T-cell (primary cell): ENCODE results near the gene RBM12. TPM values are rescaled to one million over a fixed set of nuclear protein-coding genes. Genes with fewer than 3 reads are reported as not detected.

Source experiments
- ATAC-seq, 4 experiments: fragments of 200-7000 bp in 3 of 4; fragments of 150-1000 bp in 1 of 4; cut with Tn5 transposase; replicated peaks in 1 of 4; 1 replicate in 3 of 4; 2 replicates in 1 of 4; pipeline ENCODE4 v1.10.0; 2021; ENCODE audit warnings: moderate library complexity in 3 of 4, mild to moderate bottlenecking in 2 of 4, moderate number of reproducible peaks in 1 of 4
- CTCF ChIA-PET, 2 donors: fragments of 300-600 bp; sonication (Branson Sonifier 250); formaldehyde crosslinking; loops; one replicate each; lab custom pipeline; 2022; ENCODE audit warnings: antibody characterized with exemption in 2 of 2; lab: Charles Lee
- POLR2A ChIA-PET, 2 donors: fragments of 300-600 bp; sonication (Branson Sonifier 250); formaldehyde crosslinking; loops; one replicate each; lab custom pipeline; 2022; ENCODE audit warnings: antibody characterized with exemption in 2 of 2; lab: Charles Lee
- DNase-seq, 35 experiments: peaks; one replicate each; pipeline versions ENCODE4 v3.0.0 to v3.0.0-alpha.2; 2013 to 2023
- H3K27ac ChIP-seq: one replicate; pipeline ENCODE4 v1.5.1; 2013; ENCODE audit warnings: low read length
- H3K27me3 ChIP-seq, 2 experiments: replicated peaks in 1 of 2; 1 replicate in 1 of 2; 2 replicates in 1 of 2; pipeline versions ENCODE4 v1.6.1 to v1.7.0; 2013; ENCODE audit warnings: low read length in 1 of 2, mixed read lengths in 1 of 2; ENCODE audit not compliant: control insufficient read depth in 2 of 2, insufficient read depth in 2 of 2; ENCODE audit errors: extremely low read depth in 1 of 2
- H3K36me3 ChIP-seq, 2 donors: 1 replicate in 1 of 2; 2 replicates in 1 of 2; pipeline versions ENCODE4 v1.6.1 to v1.7.0; 2013; ENCODE audit warnings: low read length in 1 of 2; ENCODE audit not compliant: control insufficient read depth in 2 of 2, insufficient read depth in 1 of 2; ENCODE audit errors: extremely low read depth in 1 of 2
- H3K4me1 ChIP-seq, 2 experiments: 1 replicate in 1 of 2; 2 replicates in 1 of 2; pipeline versions ENCODE4 v1.6.1 to v1.7.0; 2013; ENCODE audit warnings: low read length in 2 of 2, mixed read lengths in 1 of 2; ENCODE audit not compliant: insufficient read depth in 2 of 2, control insufficient read depth in 1 of 2; ENCODE audit errors: extremely low read depth in 1 of 2
- H3K4me3 ChIP-seq, 2 donors: 1 replicate in 1 of 2; 2 replicates in 1 of 2; pipeline versions ENCODE4 v1.5.1 to v1.7.0; 2013; ENCODE audit warnings: mild to moderate bottlenecking in 2 of 2, low read length in 1 of 2, moderate library complexity in 1 of 2; ENCODE audit not compliant: control insufficient read depth in 1 of 2; ENCODE audit errors: extremely low read depth in 1 of 2
- H3K9me3 ChIP-seq: 2 replicates; pipeline ENCODE4 v1.7.0; 2013
- H3K27ac Mint-ChIP-seq, 2 donors: one replicate each; pipeline ENCODE4 v1.8.0; 2020 to 2021; ENCODE audit warnings: mild to moderate bottlenecking in 2 of 2, mixed read lengths in 2 of 2
- H3K27me3 Mint-ChIP-seq, 2 donors: one replicate each; pipeline ENCODE4 v1.8.0; 2021 to 2022; ENCODE audit warnings: mixed read lengths in 2 of 2
- H3K36me3 Mint-ChIP-seq: one replicate; pipeline ENCODE4 v1.8.0; 2021; ENCODE audit warnings: mixed read lengths
- H3K4me1 Mint-ChIP-seq, 3 donors: one replicate each; pipeline ENCODE4 v1.8.0; 2020 to 2022; ENCODE audit warnings: mixed read lengths in 3 of 3, mild to moderate bottlenecking in 1 of 3
- H3K4me3 Mint-ChIP-seq, 3 donors: one replicate each; pipeline ENCODE4 v1.8.0; 2020 to 2022; ENCODE audit warnings: mild to moderate bottlenecking in 3 of 3, mixed read lengths in 3 of 3, moderate library complexity in 3 of 3
- H3K9me3 Mint-ChIP-seq, 3 donors: one replicate each; pipeline ENCODE4 v1.8.0; 2020 to 2022; ENCODE audit warnings: mixed read lengths in 3 of 3
- WGBS: methylation state at CpG from one replicate; pipeline ENCODE4 v1.1.5; 2013; ENCODE audit warnings: missing lambda C conversion rate; ENCODE audit not compliant: insufficient coverage; 5-methylcytosine and 5-hydroxymethylcytosine counted together
- total RNA-seq, 35 experiments: library from RNA in 6 of 35; stranded (reverse) in 6 of 35; fragments of 120-200 nt in 1 of 35; gene quantifications; one replicate each; pipeline versions ENCODE4 v1.2.1 to v1.2.4 and lab custom pipeline; 2013 to 2026

The RBM12 gene
- total RNA-seq, 5 donors from 2014 or later (not counting 1 experiment from before 2014, with no cell fraction given): 89.5 to 113 (median 109) TPM

DNA sequence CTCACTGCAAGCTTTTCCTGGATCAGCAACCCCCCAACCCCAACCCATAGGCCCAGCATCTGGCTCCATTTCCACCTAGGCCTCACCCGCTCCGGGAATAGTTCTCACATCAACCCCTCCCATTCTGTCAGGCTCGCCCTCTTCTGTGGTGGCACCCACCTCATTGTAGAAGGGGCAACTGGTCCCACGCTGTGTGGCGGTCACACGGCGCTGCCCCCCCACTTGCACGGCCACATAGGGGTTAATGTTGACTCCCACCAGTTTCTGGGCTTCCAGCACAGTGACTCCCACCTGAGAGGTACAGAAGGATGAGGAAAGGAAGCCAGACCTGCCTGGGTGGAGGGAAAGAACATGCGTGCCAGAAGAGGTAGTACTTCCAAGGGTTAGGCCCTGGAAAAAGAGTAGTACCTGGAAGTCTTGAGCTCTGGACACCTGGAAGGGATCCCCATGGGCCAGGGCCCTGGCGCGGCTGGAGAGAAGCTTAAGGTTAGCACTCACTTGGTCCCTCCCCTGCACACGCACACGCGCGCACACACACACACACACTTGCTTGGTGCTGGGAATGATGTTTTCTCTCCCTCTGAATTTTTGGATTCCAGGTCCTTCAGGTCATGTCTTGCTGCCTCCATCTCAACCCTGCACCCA, 61.7 kb downstream of the RBM12 start:
- Histone ChIP-seq H3K27me3 (peaks cover 4 to 53% of the 10 kb centered on the region in 2 experiments), H3K36me3 (no peaks in the 10 kb centered on the region), H3K4me1 (peaks cover 0 to 19% of the 10 kb centered on the region in 2 experiments), H3K27ac (no peak overlapping the region), H3K4me3 (no peak overlapping the region), H3K9me3 (no peaks in the 10 kb centered on the region)
- no peak overlapping the region for H3K27ac Mint-ChIP-seq
- no peaks in the 10 kb centered on the region for H3K9me3 Mint-ChIP-seq
- no peak for ATAC-seq
- peak overlapping the region in 2 of 3 donors; percentile 25 to 81 for H3K4me3 Mint-ChIP-seq
- no peak for DNase-seq
- ChIA-PET CTCF (no interaction called here), POLR2A (no interaction called here)
- peaks cover 0 to 11% of the 10 kb centered on the region in 2 donors for H3K27me3 Mint-ChIP-seq
- WGBS: 87% methylated on average over 6 of the region's 15 CpGs
- no peaks in the 10 kb centered on the region for H3K36me3 Mint-ChIP-seq
- peaks cover 0 to 14% (median 7%) of the 10 kb centered on the region in 3 donors for H3K4me1 Mint-ChIP-seq

DNA sequence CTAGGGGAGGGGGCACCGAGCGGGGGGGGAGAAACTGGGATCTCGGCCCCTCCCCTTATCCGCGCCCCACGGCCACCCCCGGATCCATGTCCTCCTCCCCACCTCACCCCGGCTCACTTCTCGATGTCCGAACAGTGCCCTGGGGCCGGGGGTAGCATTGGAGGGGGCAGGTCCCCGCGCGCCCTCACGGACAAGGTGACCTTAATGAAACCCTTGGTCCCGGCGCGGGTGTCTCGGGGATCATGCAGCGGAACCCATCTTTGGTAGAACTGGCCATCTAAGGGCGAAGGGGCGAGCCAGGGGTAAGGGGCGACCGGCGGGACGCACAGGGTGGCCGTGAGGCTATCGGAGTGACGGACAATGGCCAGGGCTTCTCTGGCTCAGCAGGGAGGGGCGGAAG, 62.7 kb downstream of the RBM12 start:
- ATAC-seq (no peak), DNase-seq (no peak)
- 50% methylated on average over 20 of the region's 30 CpGs for WGBS
- Histone ChIP-seq H3K36me3 (no peaks in the 10 kb centered on the region), H3K27ac (no peak overlapping the region), H3K4me3 (peak overlapping the region; percentile 52 to 69), H3K9me3 (no peaks in the 10 kb centered on the region), H3K27me3 (peaks cover 4 to 53% of the 10 kb centered on the region in 2 experiments), H3K4me1 (peaks cover 0 to 19% of the 10 kb centered on the region in 2 experiments)
- ChIA-PET CTCF (interaction anchor here in 1 of 2 donors (1.0 to 1.9 kb wide), 6 partner anchors 15 to 283 kb away, joined by 3 to 17 read pairs (median 4); partner anchors contain the start of genes ERGIC3, ROMO1 and SPAG4), POLR2A (interaction anchor here in 1 of 2 donors (0.6 kb wide), 1 partner anchor 14 kb away, joined by 3 read pairs; the partner anchor contains the start of gene SPAG4)
- Mint-ChIP-seq H3K27ac (no peak overlapping the region), H3K4me1 (peaks cover 0 to 14% (median 7%) of the 10 kb centered on the region in 3 donors), H3K27me3 (peaks cover 0 to 11% of the 10 kb centered on the region in 2 donors), H3K4me3 (peak overlapping the region in 2 of 3 donors; percentile 34 to 81), H3K36me3 (no peaks in the 10 kb centered on the region), H3K9me3 (no peaks in the 10 kb centered on the region)

DNA sequence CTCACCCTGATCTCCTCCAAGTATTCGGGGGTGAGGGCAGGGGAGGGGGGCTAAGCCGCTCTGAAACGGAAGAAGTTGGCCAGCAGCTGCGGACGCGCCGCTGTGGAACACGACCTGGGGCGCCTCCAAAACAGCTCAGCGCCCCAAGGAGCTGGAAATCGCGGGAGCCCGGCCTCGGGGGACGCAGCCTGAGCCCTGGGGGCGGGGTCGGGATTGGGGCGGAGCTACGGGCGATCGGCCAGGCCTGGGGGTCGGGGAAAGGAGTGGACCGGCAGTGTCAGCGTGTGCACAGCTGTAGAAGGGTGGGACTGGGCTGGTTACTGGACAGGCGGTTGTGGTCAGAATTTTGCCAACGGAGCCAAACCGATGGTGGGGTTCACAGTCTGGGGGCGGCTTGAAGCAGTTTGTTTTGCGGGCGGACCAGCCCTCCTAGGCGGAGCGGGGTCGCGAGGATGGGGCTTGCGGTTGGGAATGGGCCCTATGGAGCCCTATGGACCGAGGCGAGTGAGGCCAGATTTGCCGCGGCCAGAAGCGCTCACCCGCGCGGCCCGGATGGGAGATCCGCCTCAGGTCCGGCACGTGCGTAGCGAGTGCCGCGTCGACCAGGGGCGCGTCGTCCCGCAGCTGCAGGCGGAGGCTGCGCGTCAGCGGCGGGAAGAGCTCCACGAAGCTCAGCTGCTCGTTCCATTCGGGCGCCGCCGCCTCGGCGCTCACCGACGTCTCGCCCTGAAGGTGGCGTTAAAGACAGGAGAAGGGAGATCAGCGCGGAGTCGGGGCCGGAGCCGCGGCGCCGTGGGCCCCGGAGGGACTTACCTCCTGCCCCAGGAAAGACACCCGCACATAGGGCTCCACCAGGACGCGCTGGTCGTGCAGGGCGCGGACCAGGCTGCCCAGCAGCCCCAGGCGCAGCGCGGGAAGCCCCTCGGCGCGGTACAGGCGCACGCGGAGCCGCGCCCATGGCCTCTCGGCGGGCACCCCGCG, 63.4 kb downstream of the RBM12 start:
- Mint-ChIP-seq H3K4me1 (peaks cover 0 to 14% (median 7%) of the 10 kb centered on the region in 3 donors), H3K9me3 (no peaks in the 10 kb centered on the region), H3K4me3 (peak overlapping the region; percentile 72 to 81 (median 75)), H3K27ac (no peak overlapping the region), H3K27me3 (peaks cover 0 to 11% of the 10 kb centered on the region in 2 donors), H3K36me3 (no peaks in the 10 kb centered on the region)
- DNase-seq (peak; percentile 61 to 89 (median 75)), ATAC-seq (peak; percentile 91 to 95 (median 92))
- ChIA-PET CTCF (interaction anchor here in 1 of 2 donors (0.6 to 1.9 kb wide), 9 partner anchors 12 to 457 kb away, joined by 3 to 17 read pairs (median 4); partner anchors contain the start of genes ERGIC3, ROMO1 and SPAG4), POLR2A (interaction anchor here in 1 of 2 donors (0.6 to 1.0 kb wide), 3 partner anchors 14 to 133 kb away, joined by 3 read pairs; partner anchors contain the start of gene SPAG4)
- Histone ChIP-seq H3K9me3 (no peaks in the 10 kb centered on the region), H3K4me3 (peak overlapping the region; percentile 52 to 69), H3K36me3 (no peaks in the 10 kb centered on the region), H3K27me3 (peaks cover 4 to 53% of the 10 kb centered on the region in 2 experiments), H3K27ac (no peak overlapping the region), H3K4me1 (peaks cover 0 to 19% of the 10 kb centered on the region in 2 experiments)
- under 1% methylated on average over 98 of the region's 103 CpGs for WGBS

DNA sequence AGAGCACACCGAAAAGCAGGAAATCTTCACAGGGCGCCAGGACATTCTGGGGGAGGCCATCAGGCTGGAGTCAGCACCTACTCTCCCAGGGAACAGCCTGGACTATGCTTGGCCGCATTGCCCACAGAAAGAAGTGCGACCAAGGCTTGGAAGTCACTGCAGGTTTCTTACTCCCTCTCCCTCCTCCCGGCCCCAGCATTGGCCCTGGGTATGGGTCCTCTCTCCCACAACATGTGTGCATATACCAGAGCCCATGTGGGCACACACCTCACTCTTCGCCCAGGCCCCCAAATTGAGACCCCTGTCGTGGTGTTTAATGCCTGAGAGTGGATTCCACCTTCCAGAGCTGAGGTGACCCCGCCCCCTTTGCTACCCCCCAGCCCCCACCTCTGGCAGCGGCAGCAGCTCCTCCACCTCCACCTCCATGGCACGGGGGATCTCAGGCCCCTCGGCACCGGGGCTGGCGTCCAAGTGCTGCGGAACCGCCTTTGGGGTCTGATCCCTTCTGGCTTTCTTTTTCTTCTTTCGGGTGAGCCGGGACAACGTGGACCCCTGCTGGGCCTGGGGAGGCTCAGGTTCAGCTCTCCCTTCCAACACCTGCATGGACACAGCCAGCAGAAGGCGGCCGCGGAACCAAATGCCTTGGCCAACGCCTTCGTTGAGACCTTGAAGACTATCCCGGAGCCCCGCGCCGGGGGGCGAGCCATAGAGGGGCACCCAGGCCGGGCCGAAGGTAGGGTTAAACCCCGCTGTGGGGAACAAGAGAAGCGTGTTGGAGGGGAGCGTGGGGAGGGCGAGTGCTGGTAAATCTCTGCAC, 64.3 kb downstream of the RBM12 start:
- Histone ChIP-seq H3K27me3 (peaks cover 4 to 50% of the 10 kb centered on the region in 2 experiments), H3K27ac (no peak overlapping the region), H3K4me1 (peaks cover 0 to 19% of the 10 kb centered on the region in 2 experiments), H3K36me3 (no peaks in the 10 kb centered on the region), H3K9me3 (no peaks in the 10 kb centered on the region), H3K4me3 (peak overlapping the region; percentile 52 to 69)
- no peaks in the 10 kb centered on the region for H3K9me3 Mint-ChIP-seq
- DNase-seq: peak in 1 of 35 experiments; percentile 24
- H3K36me3 Mint-ChIP-seq: no peaks in the 10 kb centered on the region
- no peak overlapping the region for H3K27ac Mint-ChIP-seq
- 40% methylated on average over 23 of the region's 34 CpGs for WGBS
- ATAC-seq: no peak
- POLR2A ChIA-PET: interaction anchor here (0.6 to 1.0 kb wide), 3 partner anchors 15 to 1099 kb away, joined by 3 read pairs; no protein-coding TSS in a partner anchor
- peaks cover 0 to 11% of the 10 kb centered on the region in 2 donors for H3K27me3 Mint-ChIP-seq
- peak overlapping the region; percentile 72 to 81 (median 75) for H3K4me3 Mint-ChIP-seq
- peaks cover 0 to 14% (median 7%) of the 10 kb centered on the region in 3 donors for H3K4me1 Mint-ChIP-seq
- CTCF ChIA-PET: interaction anchor here in 1 of 2 donors (1.0 to 1.9 kb wide), 3 partner anchors 19 to 285 kb away, joined by 3 to 17 read pairs (median 4); no protein-coding TSS in a partner anchor

DNA sequence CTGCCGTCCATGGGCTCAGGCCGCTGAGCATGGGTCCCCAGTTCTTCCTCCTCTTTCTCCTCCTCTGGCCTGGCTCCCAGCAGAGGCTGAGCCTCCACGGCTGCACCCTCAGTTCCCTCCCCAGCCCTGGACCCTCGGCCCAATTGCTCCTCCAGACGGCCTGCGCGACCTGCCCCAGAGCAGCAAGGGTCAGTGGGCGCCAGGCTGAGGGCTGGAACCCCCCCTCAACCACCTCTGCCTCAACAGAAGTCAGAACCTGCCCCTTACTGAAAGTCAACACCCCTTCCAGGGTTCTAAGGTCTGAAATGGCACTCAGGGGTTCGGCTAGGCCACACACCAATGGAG, 65.0 kb downstream of the RBM12 start:
- H3K4me3 ChIP-seq: no peak overlapping the region
- ATAC-seq (no peak), DNase-seq (no peak)
- Mint-ChIP-seq H3K4me3 (no peak overlapping the region), H3K36me3 (no peaks in the 10 kb centered on the region), H3K4me1 (peaks cover 0 to 14% (median 7%) of the 10 kb centered on the region in 3 donors), H3K27me3 (peaks cover 0 to 11% of the 10 kb centered on the region in 2 donors), H3K27ac (no peak overlapping the region), H3K9me3 (no peaks in the 10 kb centered on the region)
- no peak overlapping the region for H3K27ac ChIP-seq
- H3K36me3 ChIP-seq: no peaks in the 10 kb centered on the region
- peaks cover 0 to 19% of the 10 kb centered on the region in 2 experiments for H3K4me1 ChIP-seq
- ChIA-PET POLR2A (interaction anchor here in 1 of 2 donors (0.6 kb wide), 1 partner anchor 1100 kb away, joined by 3 read pairs; no protein-coding TSS in a partner anchor), CTCF (no interaction called here)
- H3K9me3 ChIP-seq: no peaks in the 10 kb centered on the region
- WGBS: 90% methylated on average over 4 of the region's 9 CpGs
- H3K27me3 ChIP-seq: peaks cover 4 to 50% of the 10 kb centered on the region in 2 experiments
